ENCODE data around the gene MAPK9.

MAPK9 gene

GRCh38 chr5:180294913-180295555, 3.2 kb upstream of the MAPK9 start:
- no peak for DNase-seq (ENCODE audit: low read depth)

- no peak for DNase-seq (ENCODE audit: low read depth)
These were observed 2.5 kb upstream of the MAPK9 start for GRCh38 chr5:180294411-180294810.

GRCh38 chr5:180291234-180291940, 496 bp downstream of the MAPK9 start:
- DNase-seq (ENCODE audit: low read depth), result no peak

GRCh38 chr5:180290568-180291233, 1.2 kb downstream of the MAPK9 start:
- DNase-seq (ENCODE audit: low read depth), result no peak

GRCh38 chr5:180289966-180290365, 1.9 kb downstream of the MAPK9 start:
- no peak for DNase-seq (ENCODE audit: low read depth)

DNA sequence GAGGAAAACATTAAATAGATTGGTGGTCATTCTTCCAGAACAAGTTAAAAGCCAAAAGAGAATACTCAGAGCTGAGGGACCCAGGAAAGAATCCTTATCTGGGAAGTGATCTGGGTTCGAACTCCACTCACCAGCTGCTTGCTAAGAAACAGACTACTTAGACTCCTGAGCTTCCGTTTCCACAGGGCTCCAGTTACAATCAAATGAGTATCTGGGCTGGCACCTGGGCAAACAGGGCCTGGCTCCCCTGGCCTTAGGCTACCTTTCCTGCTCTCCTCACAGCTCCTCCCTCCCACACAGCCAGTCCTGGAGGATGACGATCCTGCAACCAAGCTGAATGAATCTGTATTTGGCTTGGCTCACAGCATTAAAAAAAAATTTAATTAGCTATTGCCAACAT, 2.5 kb downstream of the MAPK9 start:
- no peak for DNase-seq (ENCODE audit: low read depth)

- DNase-seq (ENCODE audit: low read depth), result no peak
These were observed 4.0 kb downstream of the MAPK9 start for GRCh38 chr5:180287868-180288267.

- DNase-seq (ENCODE audit: low read depth), result no peak
These were observed 4.5 kb downstream of the MAPK9 start for GRCh38 chr5:180287404-180287803.

DNA sequence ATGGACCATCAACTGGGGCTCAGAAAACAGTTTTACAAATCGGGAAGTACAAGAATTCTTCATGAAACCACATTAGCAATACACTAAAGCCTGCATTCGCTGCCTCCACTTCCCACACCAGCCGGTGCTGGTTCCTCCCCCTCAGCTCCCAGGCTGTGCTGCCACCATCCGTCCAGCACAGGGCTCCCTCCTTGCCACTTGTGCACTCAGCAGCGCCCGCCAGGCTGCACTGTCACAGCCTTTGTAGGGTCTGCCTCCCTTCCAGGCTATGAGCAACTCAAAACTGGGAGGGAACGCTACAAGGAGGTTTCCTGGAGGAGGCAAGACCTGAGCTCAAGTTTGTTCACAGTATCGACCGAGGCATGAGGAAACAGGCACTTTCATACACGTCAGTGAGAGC, 7.7 kb downstream of the MAPK9 start:
- no peak for DNase-seq (ENCODE audit: low read depth)

DNA sequence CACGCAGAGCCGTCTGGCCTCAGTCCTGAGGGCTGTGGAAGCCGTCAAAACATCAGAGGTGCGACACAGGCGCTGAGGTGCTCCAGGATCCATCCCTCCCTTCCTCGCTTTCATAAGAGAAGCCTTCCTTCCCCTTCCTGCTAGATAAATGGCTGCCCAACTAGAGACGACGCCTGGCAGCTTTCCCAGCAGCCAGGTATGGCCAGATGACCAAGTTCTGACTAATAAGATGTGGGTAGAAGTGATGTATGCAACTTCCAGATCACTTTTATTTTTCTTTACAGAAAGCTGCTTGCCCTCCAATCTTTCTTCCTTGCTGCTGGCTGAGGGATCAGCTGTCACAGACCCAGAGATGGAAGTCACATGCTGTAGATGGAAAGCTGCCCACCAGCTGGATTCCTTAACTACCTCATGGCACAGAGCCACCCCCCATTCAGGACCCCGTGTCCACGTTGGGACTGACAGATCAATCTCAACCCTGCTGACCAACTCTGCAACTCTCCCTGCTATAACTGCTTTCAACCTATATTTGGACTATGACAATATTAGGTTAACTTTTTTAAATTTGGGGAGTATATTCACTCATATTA, 8.8 kb downstream of the MAPK9 start:
- DNase-seq (ENCODE audit: low read depth), result no peak

GRCh38 chr5:180282281-180282680, 9.6 kb downstream of the MAPK9 start:
- DNase-seq (ENCODE audit: low read depth), result no peak

DNA sequence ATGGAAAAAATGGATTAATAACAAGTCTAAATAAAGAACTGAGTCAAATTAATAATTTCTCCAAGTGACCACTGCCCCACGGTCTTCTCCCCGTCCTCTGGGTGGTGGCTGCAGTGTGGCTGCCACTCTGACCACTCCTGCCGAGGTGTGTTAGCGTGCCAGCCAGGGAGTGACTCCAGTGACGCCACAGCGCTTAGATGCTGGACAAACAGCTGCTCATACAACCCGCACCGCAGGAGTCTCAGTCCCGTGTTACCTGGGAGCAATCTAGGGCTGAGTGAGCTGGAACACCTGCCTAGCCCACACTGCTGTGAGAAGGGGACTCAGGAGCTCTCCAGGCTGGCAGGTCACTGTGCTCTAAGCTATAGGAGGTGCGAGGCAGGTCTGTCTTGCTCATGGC, 10.2 kb downstream of the MAPK9 start:
- no peak for DNase-seq (ENCODE audit: low read depth)

- no peak for DNase-seq (ENCODE audit: low read depth)
These were observed 17.2 kb downstream of the MAPK9 start for GRCh38 chr5:180274695-180275094.

- no peak for DNase-seq (ENCODE audit: low read depth)
These were observed 20.7 kb downstream of the MAPK9 start for GRCh38 chr5:180271221-180271620.

DNA sequence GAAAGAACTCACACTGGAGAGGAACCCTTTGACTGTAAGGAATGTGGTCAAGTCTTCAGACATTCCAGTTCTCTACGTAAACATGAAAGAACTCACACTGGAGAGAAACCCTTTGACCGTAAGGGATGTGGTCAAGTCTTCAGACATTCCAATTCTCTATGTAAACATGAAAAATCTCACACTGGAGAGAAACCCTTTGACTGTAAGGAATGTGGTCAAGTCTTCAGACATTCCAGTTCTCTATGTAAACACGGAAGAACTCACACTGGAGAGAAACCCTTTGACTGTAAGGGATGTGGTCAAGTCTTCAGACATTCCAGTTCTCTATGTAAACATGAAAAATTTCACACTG, 32.6 kb downstream of the MAPK9 start:
- DNase-seq (ENCODE audit: low read depth), result no peak

DNA sequence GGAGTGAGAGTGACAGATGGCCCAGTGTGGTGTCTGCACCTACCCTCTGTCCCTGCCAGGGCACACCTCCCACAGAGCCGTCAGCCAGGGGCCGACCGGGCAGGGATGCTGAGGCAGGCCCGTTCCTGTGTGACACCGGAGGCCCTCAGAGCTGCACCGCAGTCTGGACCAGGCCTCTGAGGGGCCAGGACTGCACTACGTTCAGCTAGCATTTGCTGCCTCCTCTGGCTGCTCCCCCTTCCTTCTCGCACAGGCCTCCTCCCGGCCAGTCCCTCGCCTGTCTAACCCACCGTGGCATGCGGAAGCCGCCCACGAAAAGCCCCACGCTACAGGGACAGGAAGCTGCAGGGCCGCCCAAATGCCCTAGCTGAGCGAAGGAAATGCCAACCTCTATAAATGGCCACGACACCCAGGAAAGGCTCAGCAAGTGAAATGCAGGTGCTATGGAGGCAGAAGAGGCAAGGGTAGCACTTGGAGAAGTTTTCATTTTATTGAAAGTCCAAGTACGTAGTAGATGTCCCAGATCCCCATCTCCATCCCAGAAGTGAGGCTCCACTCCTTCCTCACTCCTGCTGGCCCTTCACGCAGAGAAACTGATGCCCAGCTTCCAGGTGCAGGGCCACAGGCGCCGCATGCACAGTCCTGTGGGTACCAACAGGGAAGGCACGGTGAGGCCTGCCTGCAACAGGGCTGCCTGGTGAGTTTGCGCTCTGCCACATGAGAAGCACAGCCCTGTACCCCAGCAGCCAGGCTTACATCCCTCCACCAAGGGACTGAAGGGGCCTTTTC, 38.7 kb downstream of the MAPK9 start:
- DNase-seq (ENCODE audit: low read depth), result no peak

- DNase-seq (ENCODE audit: low read depth), result no peak
These were observed 40.0 kb downstream of the MAPK9 start for GRCh38 chr5:180251887-180252286.

DNA sequence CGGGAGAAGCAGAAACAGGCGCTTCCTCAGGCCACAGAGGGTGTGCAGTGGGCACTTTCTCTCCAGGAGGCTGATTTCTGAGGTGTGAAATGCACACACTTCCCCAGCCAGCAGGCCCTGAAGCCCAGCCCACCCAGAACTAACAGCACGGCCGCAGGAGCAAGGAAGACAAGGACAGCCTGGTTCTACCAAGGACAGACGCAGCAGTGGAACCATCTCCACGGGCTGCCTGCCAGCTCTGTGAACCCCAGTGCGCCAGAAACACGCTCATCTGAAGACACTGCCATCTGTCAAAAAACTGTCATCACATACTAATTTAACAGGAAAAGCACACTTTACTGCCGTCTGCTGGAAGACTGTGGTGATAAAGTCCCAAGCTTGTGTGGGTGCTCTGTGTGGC, 40.7 kb downstream of the MAPK9 start:
- DNase-seq (ENCODE audit: low read depth), result no peak

GRCh38 chr5:180250329-180250728, 41.6 kb downstream of the MAPK9 start:
- no peak for DNase-seq (ENCODE audit: low read depth)

GRCh38 chr5:180241600-180241999, 50.3 kb downstream of the MAPK9 start:
- DNase-seq (ENCODE audit: low read depth), result no peak

GRCh38 chr5:180238631-180239030, 53.3 kb downstream of the MAPK9 start:
- no peak for DNase-seq (ENCODE audit: low read depth)

GRCh38 chr5:180235846-180236245, 56.0 kb downstream of the MAPK9 start:
- no peak for DNase-seq (ENCODE audit: low read depth)

Measured in fibroblast of the conjunctiva (primary cell).